Cardiac muscle cell (in vitro differentiated cells and primary cell): ENCODE results near the gene KCNMA1. TPM values are rescaled to one million over a fixed set of nuclear protein-coding genes. Genes with fewer than 3 reads are reported as not detected.

ENCODE experiments used
- DNase-seq, 2 donors: peaks; one replicate each; pipeline versions ENCODE4 v3.0.0 to v3.0.0-alpha.2; 2010 to 2017; ENCODE audit warnings: low read depth in 1 of 2, low spot score in 1 of 2
- H3K27ac ChIP-seq: fragments of 200-600 bp; sonication (generic); 2 replicates; pipeline ENCODE4 v1.5.1; 2016
- H3K27me3 ChIP-seq: fragments of 200-600 bp; sonication (generic); 2 replicates; pipeline ENCODE4 v1.6.0; 2016; ENCODE audit warnings: control low read depth
- H3K36me3 ChIP-seq: fragments of 200-600 bp; sonication (generic); 2 replicates; pipeline ENCODE4 v1.5.1; 2016; ENCODE audit warnings: control low read depth
- H3K4me1 ChIP-seq: fragments of 200-600 bp; sonication (generic); 2 replicates; pipeline ENCODE4 v1.8.1; 2017; ENCODE audit warnings: low read depth, mild to moderate bottlenecking, mixed run types
- H3K4me3 ChIP-seq: fragments of 200-600 bp; sonication (generic); 2 replicates; pipeline ENCODE4 v1.5.1; 2016; ENCODE audit warnings: mild to moderate bottlenecking
- H3K9me3 ChIP-seq: fragments of 200-600 bp; sonication (generic); 2 replicates; pipeline ENCODE4 v1.5.1; 2017; ENCODE audit warnings: low read depth, mild to moderate bottlenecking, control low read depth
- polyA plus RNA-seq: library from polyadenylated mRNA; unstranded; fragments of >200 nt; fragmentation: Nextera tagmentation; extraction: Ambion mirVana; gene quantifications from 2 replicates; pipeline ENCODE4 v1.2.1, GENCODE V29; 2016
- total RNA-seq: library from RNA; depleted of rRNA; stranded (reverse); fragments of >200 nt; gene quantifications from 2 replicates; pipeline ENCODE4 v1.2.3, GENCODE V29; 2016
- TF ChIP-seq, protein P1 (sequence below): IDR thresholded peaks from 2 replicates; pipeline ENCODE4 v1.5.1; 2012; ENCODE audit warnings: low read depth, mild to moderate bottlenecking, low read length

KCNMA1 gene
- total and polyA plus RNA-seq, 2 experiments from 2014 or later: 1.8 to 1.9 TPM

DNA sequence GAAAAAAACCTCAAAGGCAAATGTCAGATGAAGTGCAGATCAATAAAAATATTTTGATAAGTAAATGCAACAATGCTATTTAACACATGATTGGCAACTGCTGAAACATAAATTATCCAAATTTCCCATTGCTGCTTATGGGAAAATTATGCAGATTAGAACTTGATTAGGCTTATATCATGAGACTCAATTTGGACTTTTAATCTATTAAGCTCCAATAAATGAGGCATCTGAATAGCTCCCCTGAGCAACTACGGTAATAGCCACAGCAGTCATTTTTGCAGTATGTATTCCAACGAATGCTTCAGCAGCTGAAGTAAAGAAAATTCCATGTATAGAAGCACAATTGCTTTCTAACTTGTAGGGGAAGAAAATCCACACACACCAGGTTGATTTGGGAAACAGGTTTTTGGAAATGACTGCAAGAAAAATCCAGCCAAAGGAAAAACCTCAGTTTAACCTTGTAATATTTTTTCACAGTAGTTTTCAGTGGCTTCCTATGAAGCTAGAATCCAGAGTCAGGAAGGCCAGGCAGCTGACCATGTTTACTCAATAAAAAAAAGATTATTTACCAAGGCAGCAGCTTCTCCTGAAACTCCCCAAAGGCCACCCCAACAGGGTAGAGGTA is 716.1 kb downstream of the KCNMA1 start:
- no peaks in the 10 kb centered on the region for H3K27me3 ChIP-seq

DNA sequence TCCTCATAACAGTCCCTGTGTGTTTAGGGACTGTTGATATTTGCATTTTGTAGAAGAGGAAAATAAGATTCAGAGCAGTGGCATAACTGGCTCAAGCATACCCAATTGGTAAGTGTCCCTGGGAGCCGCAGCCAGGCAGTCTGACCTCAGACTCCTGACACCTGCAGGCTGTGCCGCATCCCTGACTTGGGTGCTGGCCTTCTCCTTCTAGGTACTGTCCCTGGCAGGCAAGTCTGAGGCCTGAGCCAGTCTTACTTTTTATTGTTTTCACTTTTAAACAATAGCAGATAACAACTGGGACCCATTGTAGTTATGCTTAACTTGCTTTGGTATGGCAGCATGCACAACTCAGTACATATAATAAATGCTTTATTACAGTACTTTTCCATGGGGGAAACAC is 717.0 kb downstream of the KCNMA1 start:
- no peaks in the 10 kb centered on the region for H3K27me3 ChIP-seq
- no peaks in the 10 kb centered on the region for H3K36me3 ChIP-seq
- DNase-seq: no peak
- no peaks in the 10 kb centered on the region for H3K4me1 ChIP-seq
- TF ChIP-seq, protein P1, sequence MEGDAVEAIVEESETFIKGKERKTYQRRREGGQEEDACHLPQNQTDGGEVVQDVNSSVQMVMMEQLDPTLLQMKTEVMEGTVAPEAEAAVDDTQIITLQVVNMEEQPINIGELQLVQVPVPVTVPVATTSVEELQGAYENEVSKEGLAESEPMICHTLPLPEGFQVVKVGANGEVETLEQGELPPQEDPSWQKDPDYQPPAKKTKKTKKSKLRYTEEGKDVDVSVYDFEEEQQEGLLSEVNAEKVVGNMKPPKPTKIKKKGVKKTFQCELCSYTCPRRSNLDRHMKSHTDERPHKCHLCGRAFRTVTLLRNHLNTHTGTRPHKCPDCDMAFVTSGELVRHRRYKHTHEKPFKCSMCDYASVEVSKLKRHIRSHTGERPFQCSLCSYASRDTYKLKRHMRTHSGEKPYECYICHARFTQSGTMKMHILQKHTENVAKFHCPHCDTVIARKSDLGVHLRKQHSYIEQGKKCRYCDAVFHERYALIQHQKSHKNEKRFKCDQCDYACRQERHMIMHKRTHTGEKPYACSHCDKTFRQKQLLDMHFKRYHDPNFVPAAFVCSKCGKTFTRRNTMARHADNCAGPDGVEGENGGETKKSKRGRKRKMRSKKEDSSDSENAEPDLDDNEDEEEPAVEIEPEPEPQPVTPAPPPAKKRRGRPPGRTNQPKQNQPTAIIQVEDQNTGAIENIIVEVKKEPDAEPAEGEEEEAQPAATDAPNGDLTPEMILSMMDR: no peak
- no peak overlapping the region for H3K27ac ChIP-seq
- no peak overlapping the region for H3K4me3 ChIP-seq
- H3K9me3 ChIP-seq: no peaks in the 10 kb centered on the region

More for the DNA sequence above, 716.1 kb downstream of the KCNMA1 start:
- Histone ChIP-seq H3K36me3 (no peaks in the 10 kb centered on the region), H3K4me1 (no peaks in the 10 kb centered on the region), H3K27ac (no peak overlapping the region), H3K4me3 (no peak overlapping the region), H3K9me3 (no peaks in the 10 kb centered on the region)
- DNase-seq: no peak
- TF ChIP-seq, protein P1: no peak

DNA sequence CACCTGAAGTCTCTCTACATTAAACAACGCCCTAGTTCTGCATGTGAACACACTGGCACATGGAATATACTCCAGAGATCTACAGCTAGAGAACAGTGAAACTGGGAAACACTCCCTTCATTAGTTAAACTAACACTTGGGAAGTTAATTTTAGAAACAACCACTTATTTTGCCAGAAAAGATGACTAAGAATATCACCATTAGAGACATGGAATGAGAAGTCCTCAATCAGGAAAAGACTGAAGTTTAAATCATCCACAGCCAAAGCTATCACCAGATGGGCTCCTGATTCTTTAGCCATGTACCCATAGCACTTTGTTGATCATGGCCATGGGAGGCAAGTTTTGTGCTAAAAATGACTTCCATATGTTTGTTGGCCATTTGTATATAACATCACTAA is 719.5 kb downstream of the KCNMA1 start:
- H3K9me3 ChIP-seq: no peaks in the 10 kb centered on the region
- H3K4me3 ChIP-seq: no peak overlapping the region
- no peak overlapping the region for H3K27ac ChIP-seq
- no peak for DNase-seq
- H3K4me1 ChIP-seq: no peaks in the 10 kb centered on the region
- no peaks in the 10 kb centered on the region for H3K27me3 ChIP-seq
- H3K36me3 ChIP-seq: no peaks in the 10 kb centered on the region
- TF ChIP-seq, protein P1: no peak

DNA sequence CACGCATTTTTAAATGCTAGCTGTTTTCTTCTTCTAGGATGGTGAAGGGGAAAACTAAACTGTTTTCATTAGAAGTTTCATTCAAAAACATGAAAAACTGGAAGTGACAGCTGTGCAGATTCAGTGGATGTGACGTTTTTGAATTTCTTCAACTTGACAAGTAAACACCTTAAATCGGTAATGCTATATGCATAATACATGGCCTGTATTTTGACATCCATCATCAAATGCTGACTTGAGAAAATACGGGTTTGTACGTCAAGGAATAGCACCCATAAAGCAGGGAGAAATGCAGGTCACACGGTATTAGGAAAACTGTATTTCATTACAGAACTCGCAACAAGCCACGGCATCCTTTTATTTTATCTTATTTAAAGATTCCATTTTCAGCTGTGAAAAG is 720.5 kb downstream of the KCNMA1 start:
- no peak for DNase-seq

DNA sequence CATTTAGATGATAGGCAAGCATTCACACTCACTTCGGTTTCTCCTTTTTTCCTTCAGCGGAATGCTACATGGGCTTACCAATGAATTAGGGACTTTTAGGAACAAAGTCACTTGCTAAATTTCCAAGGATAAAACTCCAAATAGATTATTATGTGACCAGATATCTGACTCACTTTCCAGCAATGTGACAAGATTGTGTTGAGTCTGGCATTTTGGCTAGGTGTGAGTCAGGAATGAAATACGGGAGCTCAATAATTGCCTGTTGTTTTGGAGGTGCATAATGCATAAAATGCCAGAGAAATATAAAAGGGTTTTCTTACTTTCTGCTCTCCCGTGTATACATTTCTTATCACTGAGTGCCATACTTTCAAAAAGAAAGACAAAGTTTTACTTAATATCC is 721.1 kb downstream of the KCNMA1 start:
- Histone ChIP-seq H3K4me1 (no peaks in the 10 kb centered on the region), H3K27ac (no peak overlapping the region), H3K9me3 (no peaks in the 10 kb centered on the region), H3K27me3 (no peaks in the 10 kb centered on the region), H3K36me3 (no peaks in the 10 kb centered on the region), H3K4me3 (no peak overlapping the region)
- DNase-seq: no peak
- TF ChIP-seq, protein P1: no peak

More for the DNA sequence above, 720.5 kb downstream of the KCNMA1 start:
- Histone ChIP-seq H3K36me3 (no peaks in the 10 kb centered on the region), H3K27me3 (no peaks in the 10 kb centered on the region), H3K4me1 (no peaks in the 10 kb centered on the region), H3K9me3 (no peaks in the 10 kb centered on the region), H3K27ac (no peak overlapping the region), H3K4me3 (no peak overlapping the region)
- TF ChIP-seq, protein P1: no peak
